ENCODE measurements around the gene LRRTM3. TPM values are rescaled to one million over a fixed set of nuclear protein-coding genes. Genes with fewer than 3 reads are reported as not detected.

LRRTM3 gene
- total RNA-seq, 2 donors from 2014 or later: not detected

- H3K4me1 Mint-ChIP-seq: no peaks in the 10 kb centered on the region
- Histone ChIP-seq H3K9me3 (ENCODE audit: control insufficient read depth, low read length) (no peaks in the 10 kb centered on the region), H3K4me3 (ENCODE audit: low read length) (no peak overlapping the region), H3K9ac (ENCODE audit: extremely low read depth, low read length, poor library complexity, severe bottlenecking) (no peak overlapping the region), H3K36me3 (ENCODE audit: control insufficient read depth, insufficient read depth, low read length) (no peaks in the 10 kb centered on the region), H3K27me3 (ENCODE audit: control insufficient read depth, insufficient read depth, low read length, poor library complexity, severe bottlenecking) (no peaks in the 10 kb centered on the region), H3K27ac (ENCODE audit: low read depth, low read length) (no peak overlapping the region), H3K4me1 (ENCODE audit: control insufficient read depth, insufficient read depth, low read length) (no peaks in the 10 kb centered on the region)
- no peaks in the 10 kb centered on the region for H3K36me3 Mint-ChIP-seq (ENCODE audit: low read depth)
- TF ChIP-seq CTCF (conservative IDR thresholded peaks at IDR 0.05): no peak
- no peak overlapping the region for H3K4me3 Mint-ChIP-seq
- H3K27ac Mint-ChIP-seq: no peak overlapping the region
- H3K9me3 Mint-ChIP-seq: no peaks in the 10 kb centered on the region
- WGBS, 2 experiments (ENCODE audit: insufficient coverage in 1 of 2, insufficient read length in 1 of 2): 88 to 89% methylated on average over 1 to 2 of the region's 2 CpGs
- DNase-seq: no peak
- H3K27me3 Mint-ChIP-seq (ENCODE audit: insufficient read depth): no peaks in the 10 kb centered on the region
Observed at GRCh38 chr10:66951896-66952295, 26.1 kb downstream of the LRRTM3 start.

GRCh38 chr10:66958466-66958865 is 32.6 kb downstream of the LRRTM3 start:
- Histone ChIP-seq H3K4me1 (ENCODE audit: control insufficient read depth, insufficient read depth, low read length) (no peaks in the 10 kb centered on the region), H3K27me3 (ENCODE audit: control insufficient read depth, insufficient read depth, low read length, poor library complexity, severe bottlenecking) (no peaks in the 10 kb centered on the region), H3K9me3 (ENCODE audit: control insufficient read depth, low read length) (no peaks in the 10 kb centered on the region), H3K27ac (ENCODE audit: low read depth, low read length) (no peak overlapping the region), H3K36me3 (ENCODE audit: control insufficient read depth, insufficient read depth, low read length) (no peaks in the 10 kb centered on the region), H3K9ac (ENCODE audit: extremely low read depth, low read length, poor library complexity, severe bottlenecking) (no peak overlapping the region), H3K4me3 (ENCODE audit: low read length) (no peak overlapping the region)
- Mint-ChIP-seq H3K27me3 (ENCODE audit: insufficient read depth) (no peaks in the 10 kb centered on the region), H3K27ac (no peak overlapping the region), H3K9me3 (no peaks in the 10 kb centered on the region), H3K4me3 (no peak overlapping the region), H3K4me1 (peaks cover 3% of the 10 kb centered on the region), H3K36me3 (ENCODE audit: low read depth) (no peaks in the 10 kb centered on the region)
- TF ChIP-seq CTCF (conservative IDR thresholded peaks at IDR 0.05): no peak
- DNase-seq: no peak
- 93% methylated on average over 2 of the region's 2 CpGs; no CpG with 5 or more reads in 1 of the 2 experiments for WGBS, 2 experiments (ENCODE audit: insufficient coverage in 1 of 2, insufficient read length in 1 of 2)

GRCh38 chr10:66964946-66965345 is 39.1 kb downstream of the LRRTM3 start:
- Histone ChIP-seq H3K27me3 (ENCODE audit: control insufficient read depth, insufficient read depth, low read length, poor library complexity, severe bottlenecking) (no peaks in the 10 kb centered on the region), H3K27ac (ENCODE audit: low read depth, low read length) (no peak overlapping the region), H3K36me3 (ENCODE audit: control insufficient read depth, insufficient read depth, low read length) (no peaks in the 10 kb centered on the region), H3K4me1 (ENCODE audit: control insufficient read depth, insufficient read depth, low read length) (no peaks in the 10 kb centered on the region), H3K9ac (ENCODE audit: extremely low read depth, low read length, poor library complexity, severe bottlenecking) (no peak overlapping the region), H3K4me3 (ENCODE audit: low read length) (no peak overlapping the region), H3K9me3 (ENCODE audit: control insufficient read depth, low read length) (no peaks in the 10 kb centered on the region)
- no peak overlapping the region for H3K4me3 Mint-ChIP-seq
- no peaks in the 10 kb centered on the region for H3K27me3 Mint-ChIP-seq (ENCODE audit: insufficient read depth)
- no peak overlapping the region for H3K27ac Mint-ChIP-seq
- no peaks in the 10 kb centered on the region for H3K4me1 Mint-ChIP-seq
- DNase-seq: no peak
- 83 to 88% methylated on average over 2 to 4 of the region's 4 CpGs for WGBS, 2 experiments (ENCODE audit: insufficient coverage in 1 of 2, insufficient read length in 1 of 2)
- H3K9me3 Mint-ChIP-seq: no peaks in the 10 kb centered on the region
- no peak for TF ChIP-seq CTCF (conservative IDR thresholded peaks at IDR 0.05)
- H3K36me3 Mint-ChIP-seq (ENCODE audit: low read depth): no peaks in the 10 kb centered on the region
